Hepatocyte (in vitro differentiated cells): ENCODE results near the gene FCGBP. TPM values are rescaled to one million over a fixed set of nuclear protein-coding genes. Genes with fewer than 3 reads are reported as not detected.

Experiments
- DNase-seq: peaks from one replicate; pipeline ENCODE4 v3.0.0-alpha.2; 2016; ENCODE audit warnings: low spot score
- H2AFZ ChIP-seq: fragments of 200-600 bp; sonication (generic); 2 replicates; pipeline ENCODE4 v1.6.0; 2016; ENCODE audit warnings: antibody characterized with exemption, mild to moderate bottlenecking
- H3K27ac ChIP-seq: fragments of 200-600 bp; sonication (generic); 2 replicates; pipeline ENCODE4 v1.5.1; 2016; ENCODE audit warnings: mild to moderate bottlenecking
- H3K27me3 ChIP-seq: fragments of 200-600 bp; sonication (generic); 2 replicates; pipeline ENCODE4 v1.6.1; 2016
- H3K36me3 ChIP-seq: fragments of 200-600 bp; sonication (generic); replicated peaks from 2 replicates; pipeline ENCODE4 v1.5.1; 2016; ENCODE audit warnings: low read depth; ENCODE audit not compliant: insufficient read depth
- H3K4me1 ChIP-seq: fragments of 200-600 bp; sonication (generic); 2 replicates; pipeline ENCODE4 v1.5.1; 2016; ENCODE audit warnings: mild to moderate bottlenecking, moderate library complexity; ENCODE audit not compliant: insufficient read depth
- H3K4me2 ChIP-seq: fragments of 200-600 bp; sonication (generic); 2 replicates; pipeline ENCODE4 v1.6.0; 2016
- H3K4me3 ChIP-seq: fragments of 200-600 bp; sonication (generic); 2 replicates; pipeline ENCODE4 v1.5.1; 2016; ENCODE audit warnings: mild to moderate bottlenecking
- H3K79me2 ChIP-seq: fragments of 200-600 bp; sonication (generic); 2 replicates; pipeline ENCODE4 v1.6.0; 2017; ENCODE audit warnings: mild to moderate bottlenecking
- H3K9me2 ChIP-seq: fragments of 200-600 bp; sonication (generic); replicated peaks from 2 replicates; pipeline ENCODE4 v1.6.0; 2017; ENCODE audit warnings: mild to moderate bottlenecking; ENCODE audit not compliant: insufficient read depth
- H3K9me3 ChIP-seq: fragments of 200-600 bp; sonication (generic); 2 replicates; pipeline ENCODE4 v1.5.1; 2016; ENCODE audit warnings: low read depth, mild to moderate bottlenecking
- H4K20me1 ChIP-seq: fragments of 200-600 bp; sonication (generic); 2 replicates; pipeline ENCODE4 v1.6.0; 2016; ENCODE audit warnings: mild to moderate bottlenecking; ENCODE audit not compliant: insufficient read depth, poor library complexity, severe bottlenecking
- EZH2 ChIP-seq: fragments of 200-600 bp; sonication (generic); IDR thresholded peaks from 2 replicates; pipeline ENCODE4 v1.6.1; 2016; ENCODE audit warnings: antibody characterized with exemption, mild to moderate bottlenecking, borderline replicate concordance
- EZH2phosphoT487 ChIP-seq: fragments of 200-600 bp; sonication (generic); IDR thresholded peaks from one replicate; pipeline ENCODE4 v1.6.1; 2018; ENCODE audit warnings: antibody characterized with exemption, mild to moderate bottlenecking, low read depth, moderate library complexity; ENCODE audit not compliant: unreplicated experiment, severe bottlenecking
- WGBS: methylation state at CpG from one replicate; pipeline ENCODE4 v1.1.6; 2016; ENCODE audit warnings: low lambda C conversion rate; ENCODE audit errors: missing lambda C conversion rate; 5-methylcytosine and 5-hydroxymethylcytosine counted together
- polyA plus RNA-seq: library from polyadenylated mRNA; unstranded; fragments of >200 nt; fragmentation: Nextera tagmentation; extraction: Ambion mirVana; gene quantifications from 2 replicates; pipeline ENCODE4 v1.2.1, GENCODE V29; 2016
- total RNA-seq: library from RNA; depleted of rRNA; stranded (reverse); fragments of >200 nt; gene quantifications from 2 replicates; pipeline ENCODE4 v1.2.3, GENCODE V29; 2014
- TF ChIP-seq, protein P1 (sequence below): fragments of 200-600 bp; sonication (generic); IDR thresholded peaks from 2 replicates; pipeline ENCODE4 v1.5.1; 2016; ENCODE audit warnings: antibody characterized with exemption, mild to moderate bottlenecking; ENCODE audit not compliant: poor library complexity

FCGBP gene
- total and polyA plus RNA-seq, 2 experiments from 2014 or later: 2.4 to 48.2 TPM

DNA sequence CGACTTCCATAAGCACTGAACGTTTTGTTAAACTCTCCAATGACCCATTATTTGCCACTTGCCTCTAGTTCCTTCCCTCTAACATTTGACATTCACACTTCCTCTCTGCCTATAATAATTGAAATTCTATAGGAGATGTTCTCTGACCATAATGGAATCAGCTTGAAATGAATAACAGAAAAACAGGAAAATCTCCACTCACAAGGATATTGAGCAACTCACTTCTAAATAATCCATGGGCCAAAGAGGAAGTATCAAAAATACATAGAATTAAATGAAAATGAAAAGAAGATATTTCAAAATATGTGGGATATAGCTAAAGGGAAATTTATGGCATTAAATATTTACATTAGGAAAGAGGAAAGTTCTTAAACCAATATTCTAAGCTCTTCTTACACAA is 3.4 kb upstream of the FCGBP start:
- Histone ChIP-seq H4K20me1 (no peaks in the 10 kb centered on the region), H3K4me3 (no peak overlapping the region), H3K9me3 (no peaks in the 10 kb centered on the region), H3K27ac (no peak overlapping the region), H3K4me1 (peaks cover 11% of the 10 kb centered on the region), H3K27me3 (no peaks in the 10 kb centered on the region), H3K79me2 (no peaks in the 10 kb centered on the region), H3K36me3 (no peaks in the 10 kb centered on the region), H3K9me2 (no peaks in the 10 kb centered on the region), H3K4me2 (no peak overlapping the region), H2AFZ (no peak overlapping the region)
- TF ChIP-seq EZH2phosphoT487: peak; percentile 68
- TF ChIP-seq, protein P1, sequence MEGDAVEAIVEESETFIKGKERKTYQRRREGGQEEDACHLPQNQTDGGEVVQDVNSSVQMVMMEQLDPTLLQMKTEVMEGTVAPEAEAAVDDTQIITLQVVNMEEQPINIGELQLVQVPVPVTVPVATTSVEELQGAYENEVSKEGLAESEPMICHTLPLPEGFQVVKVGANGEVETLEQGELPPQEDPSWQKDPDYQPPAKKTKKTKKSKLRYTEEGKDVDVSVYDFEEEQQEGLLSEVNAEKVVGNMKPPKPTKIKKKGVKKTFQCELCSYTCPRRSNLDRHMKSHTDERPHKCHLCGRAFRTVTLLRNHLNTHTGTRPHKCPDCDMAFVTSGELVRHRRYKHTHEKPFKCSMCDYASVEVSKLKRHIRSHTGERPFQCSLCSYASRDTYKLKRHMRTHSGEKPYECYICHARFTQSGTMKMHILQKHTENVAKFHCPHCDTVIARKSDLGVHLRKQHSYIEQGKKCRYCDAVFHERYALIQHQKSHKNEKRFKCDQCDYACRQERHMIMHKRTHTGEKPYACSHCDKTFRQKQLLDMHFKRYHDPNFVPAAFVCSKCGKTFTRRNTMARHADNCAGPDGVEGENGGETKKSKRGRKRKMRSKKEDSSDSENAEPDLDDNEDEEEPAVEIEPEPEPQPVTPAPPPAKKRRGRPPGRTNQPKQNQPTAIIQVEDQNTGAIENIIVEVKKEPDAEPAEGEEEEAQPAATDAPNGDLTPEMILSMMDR: no peak
- WGBS: 59% methylated on average over 2 of the region's 2 CpGs
- DNase-seq: no peak

DNA sequence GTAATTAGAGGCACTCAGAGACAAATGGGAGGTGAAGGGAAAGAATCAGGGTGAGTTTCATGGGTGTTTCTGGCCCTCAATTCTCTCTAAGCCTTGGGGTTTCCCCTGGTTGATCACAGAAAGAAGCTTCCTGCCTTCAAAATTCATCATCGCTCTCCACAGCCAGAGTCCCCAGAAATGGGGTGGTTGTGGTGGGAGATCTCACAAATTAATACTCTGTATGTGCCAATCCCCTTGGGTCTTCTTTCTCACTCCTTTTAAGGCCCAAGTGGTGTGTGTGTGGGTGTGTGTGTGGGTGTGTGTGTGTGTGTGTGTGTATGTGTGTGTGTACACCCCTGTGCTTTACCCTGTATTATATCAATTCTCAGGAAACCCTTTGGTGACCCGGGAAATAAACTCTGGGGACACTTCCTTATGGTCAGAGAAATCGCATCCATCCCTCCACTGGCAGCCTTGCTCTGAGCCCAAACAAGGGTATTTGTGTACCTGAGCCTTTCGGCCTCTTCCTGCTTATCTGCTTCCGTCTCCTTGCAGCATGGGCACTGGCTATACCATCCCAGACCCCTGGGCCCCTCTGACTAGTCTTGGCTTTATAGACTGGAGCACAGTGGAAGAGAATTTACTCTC is 2.8 kb upstream of the FCGBP start:
- Histone ChIP-seq H3K4me1 (peaks cover 9% of the 10 kb centered on the region), H3K27ac (no peak overlapping the region), H3K9me3 (no peaks in the 10 kb centered on the region), H3K9me2 (no peaks in the 10 kb centered on the region), H3K36me3 (no peaks in the 10 kb centered on the region), H4K20me1 (no peaks in the 10 kb centered on the region), H3K27me3 (no peaks in the 10 kb centered on the region), H3K4me3 (no peak overlapping the region), H3K4me2 (no peak overlapping the region), H2AFZ (no peak overlapping the region), H3K79me2 (no peaks in the 10 kb centered on the region)
- no peak for DNase-seq
- TF ChIP-seq EZH2: no peak
- TF ChIP-seq, protein P1: no peak
- TF ChIP-seq EZH2phosphoT487: no peak
- WGBS: 86% methylated on average over 5 of the region's 5 CpGs

DNA sequence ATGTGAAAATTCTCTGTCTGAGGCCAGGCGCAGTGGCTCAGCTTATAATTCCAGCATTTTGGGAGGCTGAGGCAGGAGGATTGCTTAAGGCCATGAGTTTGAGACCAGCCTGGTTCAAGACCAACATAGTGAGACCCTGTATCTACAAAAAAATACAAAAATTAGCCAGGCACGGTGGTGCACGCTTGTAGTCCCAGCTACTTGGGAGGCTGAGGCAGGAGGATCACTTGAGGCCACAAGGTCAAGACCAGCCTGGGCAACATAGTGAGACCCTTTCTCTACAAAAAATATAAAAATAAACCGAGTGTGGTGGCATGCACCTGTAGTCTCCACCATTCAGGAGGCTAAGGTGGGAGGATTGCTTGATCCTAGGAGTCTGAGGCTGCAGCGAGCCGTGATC is 2.2 kb upstream of the FCGBP start:
- no peak overlapping the region for H3K4me2 ChIP-seq
- no peaks in the 10 kb centered on the region for H4K20me1 ChIP-seq
- peaks cover 3% of the 10 kb centered on the region for H3K4me1 ChIP-seq
- H3K9me3 ChIP-seq: no peaks in the 10 kb centered on the region
- H3K27ac ChIP-seq: no peak overlapping the region
- TF ChIP-seq, protein P1: no peak
- no peak for TF ChIP-seq EZH2
- no peak for TF ChIP-seq EZH2phosphoT487
- DNase-seq: no peak
- 93% methylated on average over 6 of the region's 6 CpGs for WGBS
- H3K27me3 ChIP-seq: no peaks in the 10 kb centered on the region
- H3K4me3 ChIP-seq: no peak overlapping the region
- H3K36me3 ChIP-seq: no peaks in the 10 kb centered on the region
- H3K9me2 ChIP-seq: no peaks in the 10 kb centered on the region
- no peaks in the 10 kb centered on the region for H3K79me2 ChIP-seq
- no peak overlapping the region for H2AFZ ChIP-seq

DNA sequence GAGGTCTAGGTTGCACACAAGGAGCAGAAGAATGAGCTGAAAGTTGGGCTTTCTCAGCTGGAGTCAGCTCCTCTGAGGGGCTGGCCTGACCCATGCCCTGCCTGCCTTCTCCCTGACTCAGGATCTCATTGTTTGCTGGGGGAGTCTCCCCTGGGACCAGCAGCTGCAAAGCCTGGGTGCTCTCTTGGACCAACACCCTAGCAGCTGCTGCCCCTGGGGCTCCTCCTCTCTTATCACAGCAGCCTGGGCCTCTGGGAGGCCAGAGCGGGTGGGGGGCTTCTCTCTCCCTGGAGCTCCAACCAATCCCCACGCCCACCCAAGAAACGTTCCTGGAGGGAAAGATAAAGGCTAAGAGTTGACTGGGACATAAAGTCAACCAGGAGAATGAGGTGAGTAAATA is 1.6 kb upstream of the FCGBP start:
- H3K36me3 ChIP-seq: no peaks in the 10 kb centered on the region
- TF ChIP-seq, protein P1: no peak
- TF ChIP-seq EZH2: no peak
- no peak for TF ChIP-seq EZH2phosphoT487
- no peak overlapping the region for H3K27ac ChIP-seq
- H3K4me3 ChIP-seq: no peak overlapping the region
- DNase-seq: no peak
- no peaks in the 10 kb centered on the region for H3K79me2 ChIP-seq
- H3K27me3 ChIP-seq: no peaks in the 10 kb centered on the region
- H3K9me3 ChIP-seq: no peaks in the 10 kb centered on the region
- WGBS: 40% methylated on average over 3 of the region's 3 CpGs
- H4K20me1 ChIP-seq: no peaks in the 10 kb centered on the region
- no peaks in the 10 kb centered on the region for H3K9me2 ChIP-seq
- H3K4me2 ChIP-seq: no peak overlapping the region
- no peaks in the 10 kb centered on the region for H3K4me1 ChIP-seq
- H2AFZ ChIP-seq: no peak overlapping the region
